Body of pancreas (tissue), 4 donors: ENCODE data around the gene NKX1-1.

Experiments used
- POLR2A ChIP-seq, 3 donors: fragments of 450-650 bp; IDR thresholded peaks; one replicate each; pipeline ENCODE4 v1.6.1; 2016; ENCODE audit warnings: antibody characterized with exemption in 3 of 3, mild to moderate bottlenecking in 2 of 3
- TF ChIP-seq, protein P1 (sequence below), 7 experiments: fragments of 450-650 bp in 4 of 7; fragments of 200-600 bp in 3 of 7; sonication (generic) in 3 of 7; IDR thresholded peaks; one replicate each; pipeline ENCODE4 v1.5.1; 2016 to 2019; ENCODE audit warnings: antibody characterized with exemption in 7 of 7

GRCh38 chr4:1362046-1362445 lies 44.2 kb downstream of the NKX1-1 start:
- TF ChIP-seq, protein P1, sequence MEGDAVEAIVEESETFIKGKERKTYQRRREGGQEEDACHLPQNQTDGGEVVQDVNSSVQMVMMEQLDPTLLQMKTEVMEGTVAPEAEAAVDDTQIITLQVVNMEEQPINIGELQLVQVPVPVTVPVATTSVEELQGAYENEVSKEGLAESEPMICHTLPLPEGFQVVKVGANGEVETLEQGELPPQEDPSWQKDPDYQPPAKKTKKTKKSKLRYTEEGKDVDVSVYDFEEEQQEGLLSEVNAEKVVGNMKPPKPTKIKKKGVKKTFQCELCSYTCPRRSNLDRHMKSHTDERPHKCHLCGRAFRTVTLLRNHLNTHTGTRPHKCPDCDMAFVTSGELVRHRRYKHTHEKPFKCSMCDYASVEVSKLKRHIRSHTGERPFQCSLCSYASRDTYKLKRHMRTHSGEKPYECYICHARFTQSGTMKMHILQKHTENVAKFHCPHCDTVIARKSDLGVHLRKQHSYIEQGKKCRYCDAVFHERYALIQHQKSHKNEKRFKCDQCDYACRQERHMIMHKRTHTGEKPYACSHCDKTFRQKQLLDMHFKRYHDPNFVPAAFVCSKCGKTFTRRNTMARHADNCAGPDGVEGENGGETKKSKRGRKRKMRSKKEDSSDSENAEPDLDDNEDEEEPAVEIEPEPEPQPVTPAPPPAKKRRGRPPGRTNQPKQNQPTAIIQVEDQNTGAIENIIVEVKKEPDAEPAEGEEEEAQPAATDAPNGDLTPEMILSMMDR (IDR thresholded peaks at IDR 0.05) = no peak
- TF ChIP-seq POLR2A (IDR thresholded peaks at IDR 0.05) = no peak
